GM21723 (cell line): ENCODE measurements around the gene HDGFL2.
"Not testable (repeated sequence)": the region's sequence is repeated elsewhere in the genome, so short reads cannot be mapped to it uniquely, and the experiment has no call there.

Experiments
- ATAC-seq: cut with Tn5 transposase; IDR thresholded peaks from one replicate; pipeline ENCODE4 v1.9.1; 2021; ENCODE audit warnings: mild to moderate bottlenecking, moderate library complexity; ENCODE audit not compliant: unreplicated experiment

HDGFL2 gene

GRCh38 chr19:4511300-4512054 lies 39.4 kb downstream of the HDGFL2 start:
- no peak for ATAC-seq

- ATAC-seq = no peak
Observed at GRCh38 chr19:4512070-4512469, 40.0 kb downstream of the HDGFL2 start.

DNA sequence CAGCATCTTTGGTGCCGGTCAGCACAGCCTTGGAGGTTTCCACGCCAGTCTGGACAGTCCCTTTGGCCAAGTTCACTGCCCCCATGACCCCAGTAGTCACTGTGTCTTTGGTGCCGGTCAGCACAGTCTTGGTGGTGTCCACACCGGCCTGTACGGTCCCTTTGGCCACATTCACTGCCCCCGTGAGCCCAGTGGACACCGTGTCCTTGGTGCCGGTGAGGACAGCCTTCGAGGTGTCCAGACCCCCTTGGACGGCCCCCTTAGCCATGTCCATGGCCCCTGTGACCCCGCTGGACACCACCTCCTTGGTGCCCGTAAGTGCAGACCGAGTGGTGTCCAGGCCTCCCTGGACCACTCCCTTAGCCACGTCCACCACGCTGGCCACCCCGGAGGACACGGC lies 41.2 kb downstream of the HDGFL2 start:
- ATAC-seq = no peak

DNA sequence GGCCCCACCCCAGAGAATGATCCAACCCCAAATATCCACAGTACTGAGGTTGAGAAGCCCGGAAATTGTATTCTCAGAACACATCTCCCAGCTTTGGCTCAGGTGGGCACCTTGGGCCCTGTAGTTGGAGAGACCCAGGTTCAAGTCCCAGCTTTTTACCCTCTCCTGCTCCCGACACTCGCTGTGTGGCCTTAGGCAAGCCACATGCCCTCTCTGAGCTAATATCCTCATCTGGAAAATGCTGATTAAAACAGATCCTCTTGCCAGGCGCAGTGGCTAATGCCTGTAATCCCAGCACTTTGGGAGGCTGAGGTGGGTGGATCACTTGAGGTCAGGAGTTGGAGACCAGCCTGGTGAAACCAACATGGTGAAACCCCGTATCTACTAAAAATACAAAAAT lies 43.6 kb downstream of the HDGFL2 start:
- ATAC-seq = no peak

DNA sequence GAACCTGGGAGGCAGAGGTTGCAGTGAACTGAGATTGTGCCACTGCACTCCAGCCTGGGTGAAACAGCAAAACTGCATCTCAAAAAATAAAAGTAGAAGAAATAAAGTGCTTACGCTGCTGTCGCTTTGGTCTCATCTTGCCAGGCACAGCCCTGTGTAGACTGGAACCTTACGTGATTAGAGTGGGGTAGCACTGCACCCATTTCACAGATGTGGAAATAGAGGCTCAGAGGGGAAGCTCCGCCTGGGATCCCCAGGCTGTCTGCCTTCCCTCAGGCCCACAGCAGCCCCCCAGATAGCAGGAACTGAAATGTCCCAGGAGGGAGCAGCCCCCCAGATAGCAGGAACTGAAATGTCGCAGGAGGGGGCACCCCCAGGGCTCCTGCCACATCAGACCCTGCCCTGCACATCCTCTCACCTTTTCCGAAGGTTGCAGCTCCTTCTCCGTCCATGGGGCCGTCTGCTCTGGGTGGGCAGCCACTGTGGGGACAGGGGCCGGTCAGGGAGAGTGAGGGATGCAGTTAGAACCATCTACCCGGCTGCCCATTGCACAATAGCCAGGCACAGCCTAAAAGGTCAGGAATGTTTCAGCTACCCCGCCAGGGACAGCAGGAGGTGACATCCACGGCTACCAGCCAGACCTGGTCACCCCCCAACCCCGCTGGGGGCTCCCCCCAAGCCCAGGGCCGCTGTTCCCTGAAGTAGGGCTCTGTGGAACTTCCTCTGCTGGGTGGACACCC lies 44.3 kb downstream of the HDGFL2 start:
- no peak for ATAC-seq

GRCh38 chr19:4516939-4517300 lies 44.8 kb downstream of the HDGFL2 start:
- no peak for ATAC-seq

GRCh38 chr19:4517451-4518057 lies 45.5 kb downstream of the HDGFL2 start:
- no peak for ATAC-seq

DNA sequence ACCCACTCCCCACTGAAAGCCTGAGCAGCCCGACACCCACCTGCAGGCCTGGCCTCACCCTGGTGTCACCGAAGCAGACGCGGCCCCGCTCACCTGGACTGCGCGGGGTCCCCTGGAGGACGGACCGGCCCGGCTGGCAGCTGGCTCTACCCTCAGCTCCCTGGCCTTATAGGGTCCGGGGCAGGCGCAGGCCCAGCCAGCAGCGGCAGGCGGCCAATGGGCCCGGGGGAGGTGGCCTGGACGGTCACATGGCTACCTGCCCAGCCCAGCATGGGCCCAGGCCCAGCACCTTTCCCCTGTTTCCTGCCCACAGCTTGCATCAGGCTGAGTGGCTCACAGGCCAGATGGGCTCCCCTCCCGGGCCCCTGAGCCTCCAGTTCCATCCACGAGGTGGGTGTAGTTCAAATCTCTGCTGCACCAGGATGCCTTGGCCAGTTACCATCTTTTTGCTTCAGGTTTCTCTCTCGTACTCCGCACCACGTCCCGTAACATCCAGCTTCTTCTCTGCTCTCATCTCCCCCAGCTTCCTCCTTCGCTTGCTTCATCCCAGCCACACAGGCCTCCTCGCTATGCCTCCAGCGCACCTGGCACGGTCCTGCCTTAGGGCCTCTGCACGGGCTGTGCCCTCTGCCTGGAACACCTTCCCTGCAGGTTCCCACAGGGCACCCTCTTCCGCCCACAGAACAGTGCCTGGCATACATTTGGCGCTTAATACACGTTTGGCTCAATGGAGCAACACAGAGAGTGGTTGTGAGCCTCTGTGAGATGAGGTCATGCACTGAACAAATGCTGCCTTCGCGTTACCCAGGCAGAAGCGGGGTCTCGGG lies 46.5 kb downstream of the HDGFL2 start, which contains the start of gene PLIN4:
TSS of gene PLIN4 (minus strand) at position 142 of the 827 bp plus-strand sequence. CDS start 214 bp downstream, outside the sequence.
- no peak for ATAC-seq

- ATAC-seq = no peak
Observed at GRCh38 chr19:4519172-4519496, 47.0 kb downstream of the HDGFL2 start.

DNA sequence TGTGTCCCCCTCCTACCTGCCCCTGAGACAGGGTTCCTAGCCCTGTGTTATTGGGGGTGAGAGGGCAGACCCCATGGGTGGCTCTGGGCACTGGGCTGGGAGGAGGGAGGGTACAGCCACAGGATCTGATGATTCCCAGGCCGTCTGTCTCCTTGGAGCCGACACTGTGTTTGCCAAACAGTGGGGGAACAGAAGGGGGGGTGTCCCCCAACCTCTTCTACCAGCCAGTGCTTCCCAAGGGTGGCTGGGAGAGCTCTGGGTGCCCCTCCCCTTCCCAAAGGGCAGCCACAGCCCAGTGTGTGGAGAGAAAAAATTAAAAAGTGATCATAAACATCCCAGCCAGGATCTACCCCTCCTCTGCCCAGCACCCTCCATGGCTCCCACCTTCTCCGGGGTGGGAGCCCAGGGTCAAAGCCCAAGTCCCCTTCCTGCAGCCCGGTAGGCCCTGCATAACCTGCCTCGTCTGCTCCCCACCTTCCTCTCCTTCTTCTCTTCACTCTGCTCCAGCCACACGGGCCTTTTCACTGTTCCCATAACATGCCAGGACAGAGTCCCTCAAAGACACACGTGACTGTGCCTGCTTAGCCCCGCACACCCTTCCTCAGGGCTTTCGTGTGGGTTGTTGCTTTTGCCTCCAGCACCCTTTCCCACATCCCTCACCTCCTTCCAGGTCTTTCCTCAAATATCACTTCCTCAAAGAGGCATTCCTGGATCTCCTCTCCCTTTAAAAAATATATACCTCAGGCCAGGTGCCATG lies 47.6 kb downstream of the HDGFL2 start:
- ATAC-seq = no peak

DNA sequence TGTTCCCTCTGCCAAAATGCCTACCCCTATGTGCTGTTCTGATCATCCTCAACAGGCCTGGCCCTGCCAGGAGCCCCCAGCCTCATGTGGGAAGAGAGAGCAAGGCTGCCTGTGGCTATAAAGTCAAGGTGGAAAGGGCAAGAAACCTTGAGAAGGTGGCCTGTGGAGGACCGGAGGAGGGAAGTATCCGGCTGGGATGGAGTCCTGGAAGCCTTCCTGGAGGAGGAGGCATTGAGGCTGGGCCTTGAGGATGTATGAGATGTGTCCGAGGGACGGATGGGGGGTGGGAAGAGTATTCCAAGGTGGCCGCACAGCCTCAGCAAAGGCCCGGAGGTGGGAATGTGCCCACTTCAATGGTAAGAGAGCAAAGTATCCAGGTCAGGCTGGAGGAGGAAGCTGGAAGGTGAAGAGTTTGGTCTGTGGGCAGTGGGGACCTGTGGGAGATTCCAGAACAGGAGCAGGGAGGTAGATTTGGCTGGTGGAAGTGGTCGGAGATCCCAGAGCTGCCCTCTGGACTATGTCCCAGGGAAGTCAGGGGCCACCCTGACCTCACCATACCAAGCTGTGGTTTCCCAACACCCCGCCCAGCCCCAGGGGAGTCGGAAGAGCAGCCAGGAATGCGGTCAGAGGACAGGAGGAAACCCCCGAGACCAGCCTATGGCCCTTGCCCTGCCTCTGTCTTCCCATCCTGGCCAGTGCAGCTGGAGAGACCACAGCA lies 49.2 kb downstream of the HDGFL2 start:
- no peak for ATAC-seq

- ATAC-seq = no peak
Observed at GRCh38 chr19:4521888-4522242, 49.8 kb downstream of the HDGFL2 start.

DNA sequence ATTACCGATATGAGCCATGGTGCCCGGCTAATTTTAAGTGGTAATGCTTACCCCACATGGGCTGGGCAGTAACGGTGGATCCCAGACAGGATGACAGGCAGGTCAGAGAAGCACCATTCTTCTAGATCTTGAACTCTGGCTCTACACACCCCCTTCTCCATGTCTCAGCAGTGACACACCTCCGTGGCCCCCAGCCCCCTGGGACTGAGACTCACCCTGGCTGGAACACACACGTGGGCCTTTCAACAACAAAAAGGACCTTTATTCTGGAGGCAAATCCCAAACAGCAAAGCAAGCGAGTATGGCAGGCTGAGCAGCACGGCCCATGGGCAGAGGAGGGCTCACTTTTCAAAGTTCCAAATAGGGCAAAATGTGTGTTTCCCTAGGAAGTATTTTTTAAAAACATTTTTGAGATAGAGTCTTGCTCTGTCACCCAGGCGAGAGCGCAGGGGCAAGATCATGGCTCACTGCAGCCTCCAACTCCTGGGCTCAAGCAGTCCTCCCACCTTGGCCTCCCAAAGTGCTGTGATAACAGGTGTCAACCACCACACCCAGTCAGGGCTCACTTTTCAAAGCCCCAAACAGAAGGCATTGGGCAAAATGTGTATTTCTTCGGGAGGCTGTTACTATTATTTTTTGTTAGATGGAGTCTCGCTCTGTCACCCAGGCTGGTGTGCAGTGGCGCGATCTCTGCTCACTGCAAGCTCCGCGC lies 50.4 kb downstream of the HDGFL2 start:
- ATAC-seq = no peak

DNA sequence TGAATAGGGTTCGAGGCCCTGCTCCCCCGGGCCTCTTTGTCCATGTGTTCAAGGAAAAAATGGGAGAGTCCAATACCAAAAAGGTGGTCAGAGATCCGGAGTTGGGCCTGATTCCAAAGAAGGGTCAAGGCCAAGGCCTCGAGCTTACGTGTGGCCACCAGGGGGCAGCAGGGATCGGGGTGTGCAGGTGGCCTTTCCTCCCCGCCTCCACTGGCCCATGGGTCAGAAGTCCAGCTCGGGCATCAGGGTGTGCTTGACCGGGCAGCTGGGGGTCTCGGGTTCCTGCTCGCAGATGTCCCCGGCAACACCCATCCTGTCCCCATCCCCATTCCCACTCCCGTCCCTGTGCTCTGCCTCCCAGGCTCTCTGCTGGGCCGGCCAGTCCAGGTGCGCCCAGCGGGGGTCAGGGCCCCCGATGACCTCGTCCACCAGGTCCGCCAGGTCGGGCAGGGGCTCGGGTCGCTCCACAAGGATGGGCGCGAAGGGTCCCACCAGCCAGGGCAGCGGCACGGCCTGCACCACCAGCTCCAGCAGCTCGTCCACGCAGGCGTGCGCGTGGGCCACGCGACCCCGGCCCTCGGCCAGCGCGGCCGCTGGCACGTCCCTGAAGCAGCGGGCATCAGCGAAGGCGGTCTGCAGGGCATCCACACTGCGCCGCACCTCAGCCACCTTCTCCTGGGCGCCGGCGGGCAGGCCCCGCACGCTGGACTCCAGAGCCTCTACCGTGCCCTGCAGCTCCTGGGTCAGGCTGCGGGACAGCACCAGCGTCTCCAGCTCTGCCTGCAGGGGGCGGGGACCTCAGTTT lies 51.4 kb downstream of the HDGFL2 start:
- ATAC-seq = no peak

DNA sequence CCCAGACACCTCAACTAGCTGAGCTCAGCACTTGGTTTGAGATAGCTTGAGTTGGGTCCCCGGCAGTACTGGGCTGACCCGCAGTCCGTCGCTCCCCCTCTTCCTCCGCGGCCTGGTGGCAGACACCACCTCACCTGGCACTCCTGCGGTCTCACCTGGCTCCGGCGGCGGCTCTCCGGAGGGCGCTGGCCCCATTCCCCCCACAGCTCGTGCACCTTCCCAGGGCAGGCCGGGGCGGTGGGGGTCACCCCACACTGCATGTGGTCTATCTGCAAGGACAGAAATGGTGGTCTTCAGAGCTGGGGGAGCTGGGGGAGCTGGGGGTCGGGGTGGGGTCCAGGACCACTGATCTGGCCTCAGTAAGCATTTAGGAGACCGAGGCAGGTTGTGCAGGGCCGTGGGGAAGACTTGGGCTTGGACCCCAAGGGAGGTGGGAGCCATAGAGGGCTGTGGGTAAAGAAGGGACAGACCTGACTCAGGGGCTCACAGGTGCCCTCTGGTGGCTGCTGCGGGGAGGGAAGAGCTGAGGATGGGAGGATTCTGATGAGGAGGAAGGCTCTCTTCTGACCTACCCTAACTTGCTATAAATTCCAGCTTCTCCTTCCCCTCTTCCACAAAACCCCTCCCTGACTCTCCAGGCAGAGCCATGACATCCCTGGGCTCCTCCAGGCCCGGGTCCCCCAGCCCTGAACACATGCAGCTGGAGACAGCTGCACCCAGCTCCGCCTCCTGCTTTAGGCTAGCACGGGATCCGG lies 52.9 kb downstream of the HDGFL2 start:
- no peak for ATAC-seq

GRCh38 chr19:4525563-4526002 lies 53.5 kb downstream of the HDGFL2 start:
- ATAC-seq = no peak

GRCh38 chr19:4527377-4527776 lies 55.3 kb downstream of the HDGFL2 start:
- ATAC-seq = not testable (repeated sequence)

GRCh38 chr19:4528843-4529242 lies 56.7 kb downstream of the HDGFL2 start:
- no peak for ATAC-seq
